ENCODE data around the gene CAPZB.
A peak's percentile ranks its signal among the peaks of the same experiment; 100 is the strongest.
"Not testable (repeated sequence)": the region's sequence is repeated elsewhere in the genome, so short reads cannot be mapped to it uniquely, and the experiment has no call there.

CAPZB gene

GRCh38 chr1:19512545-19512944, 27.2 kb upstream of the CAPZB start:
- in situ Hi-C loops (cut with MboI; ENCODE audit: low pct_unique_long_range_greater_than_20kb, low sequenced_read_pairs, unreplicated experiment): no loop called here
- TF ChIP-seq CTCF (IDR thresholded peaks at IDR 0.05; ENCODE audit: extremely low read depth, insufficient read depth, missing control alignments): no peak
- no peak for DNase-seq (ENCODE audit: low spot score)

- TF ChIP-seq CTCF (IDR thresholded peaks at IDR 0.05; ENCODE audit: extremely low read depth, insufficient read depth, missing control alignments): no peak
- no peak for DNase-seq (ENCODE audit: low spot score)
- in situ Hi-C loops (cut with MboI; ENCODE audit: low pct_unique_long_range_greater_than_20kb, low sequenced_read_pairs, unreplicated experiment): no loop called here
These were observed 25.8 kb upstream of the CAPZB start for GRCh38 chr1:19511116-19511515.

- DNase-seq (ENCODE audit: low spot score); in situ Hi-C loops (cut with MboI; ENCODE audit: low pct_unique_long_range_greater_than_20kb, low sequenced_read_pairs, unreplicated experiment): not testable (repeated sequence)
These were observed 24.3 kb upstream of the CAPZB start for GRCh38 chr1:19509647-19510046.

GRCh38 chr1:19507516-19507915, 22.2 kb upstream of the CAPZB start:
- in situ Hi-C loops (cut with MboI; ENCODE audit: low pct_unique_long_range_greater_than_20kb, low sequenced_read_pairs, unreplicated experiment): no loop called here
- no peak for TF ChIP-seq CTCF (IDR thresholded peaks at IDR 0.05; ENCODE audit: extremely low read depth, insufficient read depth, missing control alignments)
- DNase-seq (ENCODE audit: low spot score): no peak

- no peak for TF ChIP-seq CTCF (IDR thresholded peaks at IDR 0.05; ENCODE audit: extremely low read depth, insufficient read depth, missing control alignments)
- DNase-seq (ENCODE audit: low spot score): peak; percentile 44
- in situ Hi-C loops (cut with MboI; ENCODE audit: low pct_unique_long_range_greater_than_20kb, low sequenced_read_pairs, unreplicated experiment): no loop called here
These were observed 20.5 kb upstream of the CAPZB start for GRCh38 chr1:19505693-19506457.

GRCh38 chr1:19504796-19505692, 19.7 kb upstream of the CAPZB start:
- in situ Hi-C loops (cut with MboI; ENCODE audit: low pct_unique_long_range_greater_than_20kb, low sequenced_read_pairs, unreplicated experiment): no loop called here
- no peak for TF ChIP-seq CTCF (IDR thresholded peaks at IDR 0.05; ENCODE audit: extremely low read depth, insufficient read depth, missing control alignments)
- DNase-seq (ENCODE audit: low spot score): no peak

- DNase-seq (ENCODE audit: low spot score); in situ Hi-C loops (cut with MboI; ENCODE audit: low pct_unique_long_range_greater_than_20kb, low sequenced_read_pairs, unreplicated experiment): not testable (repeated sequence)
These were observed 16.9 kb upstream of the CAPZB start for GRCh38 chr1:19502284-19502683.

GRCh38 chr1:19499887-19500286, 14.5 kb upstream of the CAPZB start:
- in situ Hi-C loops (cut with MboI; ENCODE audit: low pct_unique_long_range_greater_than_20kb, low sequenced_read_pairs, unreplicated experiment); DNase-seq (ENCODE audit: low spot score): not testable (repeated sequence)

- in situ Hi-C loops (cut with MboI; ENCODE audit: low pct_unique_long_range_greater_than_20kb, low sequenced_read_pairs, unreplicated experiment); DNase-seq (ENCODE audit: low spot score): not testable (repeated sequence)
These were observed 12.1 kb upstream of the CAPZB start for GRCh38 chr1:19497443-19497842.

Data from GM13977 (cell line).